ENCODE measurements around the gene FREM1.

Gene FREM1

GRCh38 chr9:14775917-14776316 lies 134.3 kb downstream of the FREM1 start:
- H3K4me3 ChIP-seq (ENCODE audit: low read length) = no peak overlapping the region
- no peak overlapping the region for H3K27ac ChIP-seq (ENCODE audit: low read length)

GRCh38 chr9:14770592-14770991 lies 139.6 kb downstream of the FREM1 start:
- no peak overlapping the region for H3K9ac ChIP-seq (ENCODE audit: low read length)
- no peaks in the 10 kb centered on the region for H3K36me3 ChIP-seq (ENCODE audit: control insufficient read depth, low read depth, low read length)
- no peak overlapping the region for H3K4me3 ChIP-seq (ENCODE audit: low read length)
- no peaks in the 10 kb centered on the region for H3K9me3 ChIP-seq (ENCODE audit: control insufficient read depth, low read depth, low read length)
- no peaks in the 10 kb centered on the region for H3K4me1 ChIP-seq (ENCODE audit: control insufficient read depth, low read depth, low read length)
- H3K27me3 ChIP-seq (ENCODE audit: control insufficient read depth, insufficient read depth, low read length) = no peaks in the 10 kb centered on the region
- no peak overlapping the region for H3K27ac ChIP-seq (ENCODE audit: low read length)

More at GRCh38 chr9:14775917-14776316, 134.3 kb downstream of the FREM1 start:
- H3K36me3 ChIP-seq (ENCODE audit: control insufficient read depth, low read depth, low read length) = no peaks in the 10 kb centered on the region
- H3K9ac ChIP-seq (ENCODE audit: low read length) = no peak overlapping the region
- H3K27me3 ChIP-seq (ENCODE audit: control insufficient read depth, insufficient read depth, low read length) = no peaks in the 10 kb centered on the region
- H3K9me3 ChIP-seq (ENCODE audit: control insufficient read depth, low read depth, low read length) = no peaks in the 10 kb centered on the region
- no peaks in the 10 kb centered on the region for H3K4me1 ChIP-seq (ENCODE audit: control insufficient read depth, low read depth, low read length)

DNA sequence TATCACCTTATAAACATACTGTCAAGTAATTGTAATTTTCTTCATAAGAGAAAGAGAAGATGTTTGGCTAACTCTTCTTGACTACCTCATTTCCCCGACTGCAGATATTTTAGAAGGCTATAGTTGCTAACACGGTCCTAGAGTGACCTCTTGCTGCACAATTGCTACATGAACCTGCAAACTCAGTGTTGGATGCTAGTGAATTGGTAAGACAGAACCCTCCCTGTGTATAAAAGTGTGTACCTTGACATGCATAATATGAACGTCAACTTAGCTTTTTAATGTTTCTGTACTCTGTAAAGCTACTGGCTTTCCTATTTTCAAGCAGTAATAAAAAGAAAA lies 141.0 kb downstream of the FREM1 start:
- no peaks in the 10 kb centered on the region for H3K36me3 ChIP-seq (ENCODE audit: control insufficient read depth, low read depth, low read length)
- no peak overlapping the region for H3K9ac ChIP-seq (ENCODE audit: low read length)
- H3K27me3 ChIP-seq (ENCODE audit: control insufficient read depth, insufficient read depth, low read length) = no peaks in the 10 kb centered on the region
- H3K27ac ChIP-seq (ENCODE audit: low read length) = no peak overlapping the region
- H3K4me3 ChIP-seq (ENCODE audit: low read length) = no peak overlapping the region
- H3K4me1 ChIP-seq (ENCODE audit: control insufficient read depth, low read depth, low read length) = no peaks in the 10 kb centered on the region
- H3K9me3 ChIP-seq (ENCODE audit: control insufficient read depth, low read depth, low read length) = no peaks in the 10 kb centered on the region

DNA sequence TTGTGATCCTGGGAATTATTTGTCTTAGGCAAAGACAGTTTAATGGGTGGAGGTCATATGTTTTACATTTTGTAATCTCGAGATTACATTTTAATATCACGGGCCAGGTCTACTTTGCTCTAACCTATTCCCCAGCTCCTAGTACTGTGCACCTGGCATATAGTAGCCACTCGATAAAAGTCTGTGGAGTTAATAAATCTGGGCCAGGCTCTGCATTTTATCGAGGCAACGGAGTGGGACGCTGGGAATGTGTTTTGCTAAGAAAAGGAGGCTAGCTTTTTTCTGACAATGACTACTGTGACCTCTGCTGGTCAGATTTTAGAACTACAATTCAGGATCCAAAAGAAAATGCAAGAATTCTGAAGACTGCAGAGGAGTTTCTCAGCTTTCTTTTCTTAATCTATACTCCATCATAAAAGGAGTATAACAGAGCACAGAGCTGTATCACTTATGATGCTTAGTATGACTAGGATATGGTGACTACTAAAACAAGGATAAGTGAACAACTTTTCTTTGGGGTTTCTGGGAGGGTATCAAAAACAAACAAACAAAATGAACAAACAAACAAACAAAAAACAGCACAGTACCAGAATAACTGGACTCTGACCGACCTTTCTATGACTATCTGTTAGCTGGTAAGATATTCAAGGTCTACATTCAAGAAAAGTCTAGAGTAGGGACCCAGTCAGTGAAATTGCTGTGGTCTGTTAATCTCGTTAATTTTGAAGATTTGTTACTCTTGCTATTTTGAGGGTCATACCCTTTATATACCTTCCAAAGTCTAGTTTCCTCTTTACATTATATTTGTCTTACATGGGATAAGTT lies 141.6 kb downstream of the FREM1 start:
- H3K4me3 ChIP-seq (ENCODE audit: low read length) = no peak overlapping the region
- H3K9me3 ChIP-seq (ENCODE audit: control insufficient read depth, low read depth, low read length) = no peaks in the 10 kb centered on the region
- H3K27me3 ChIP-seq (ENCODE audit: control insufficient read depth, insufficient read depth, low read length) = no peaks in the 10 kb centered on the region
- no peak overlapping the region for H3K27ac ChIP-seq (ENCODE audit: low read length)
- H3K4me1 ChIP-seq (ENCODE audit: control insufficient read depth, low read depth, low read length) = no peaks in the 10 kb centered on the region
- no peak overlapping the region for H3K9ac ChIP-seq (ENCODE audit: low read length)
- H3K36me3 ChIP-seq (ENCODE audit: control insufficient read depth, low read depth, low read length) = no peaks in the 10 kb centered on the region

DNA sequence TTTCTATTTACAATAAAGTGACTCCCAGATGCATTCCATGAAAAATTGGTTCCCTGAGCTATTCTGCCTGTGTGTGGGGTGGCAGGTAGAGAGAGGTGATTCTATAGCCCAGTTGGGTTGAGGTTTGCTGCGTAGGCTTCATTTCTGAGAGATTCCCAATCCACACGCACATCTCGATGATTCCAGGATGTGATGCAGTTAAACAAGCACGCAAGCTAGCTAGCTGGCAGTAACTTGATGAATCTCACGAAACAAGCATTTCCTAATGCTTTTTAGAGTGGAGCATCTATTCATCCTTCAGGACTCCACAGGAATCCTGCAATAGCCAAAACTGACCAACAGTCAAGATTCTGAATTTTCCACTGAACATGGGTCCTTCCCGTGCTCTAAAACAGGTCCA lies 143.9 kb downstream of the FREM1 start:
- no peaks in the 10 kb centered on the region for H3K4me1 ChIP-seq (ENCODE audit: control insufficient read depth, low read depth, low read length)
- no peaks in the 10 kb centered on the region for H3K27me3 ChIP-seq (ENCODE audit: control insufficient read depth, insufficient read depth, low read length)
- H3K9me3 ChIP-seq (ENCODE audit: control insufficient read depth, low read depth, low read length) = no peaks in the 10 kb centered on the region
- H3K36me3 ChIP-seq (ENCODE audit: control insufficient read depth, low read depth, low read length) = no peaks in the 10 kb centered on the region
- no peak overlapping the region for H3K27ac ChIP-seq (ENCODE audit: low read length)
- H3K9ac ChIP-seq (ENCODE audit: low read length) = no peak overlapping the region
- H3K4me3 ChIP-seq (ENCODE audit: low read length) = no peak overlapping the region

DNA sequence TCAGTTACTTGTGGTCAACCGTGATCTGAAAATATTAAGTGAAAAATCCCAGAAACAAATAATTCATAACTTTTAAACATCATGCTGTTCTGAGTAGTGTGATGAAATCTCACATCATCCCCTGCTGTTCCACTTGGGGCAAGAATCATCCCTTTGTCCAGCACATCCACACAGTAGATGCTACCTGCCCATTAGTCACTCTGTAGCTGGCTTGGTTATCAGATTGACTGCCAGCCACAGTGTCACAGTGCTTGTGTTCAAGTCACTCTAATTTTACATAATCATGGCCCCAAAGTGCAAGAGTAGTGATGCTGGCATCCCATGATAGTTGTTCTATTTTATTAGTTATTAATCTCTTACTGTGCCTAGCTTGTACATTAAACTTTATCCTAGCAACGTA lies 148.6 kb downstream of the FREM1 start:
- Histone ChIP-seq H3K27me3 (ENCODE audit: control insufficient read depth, insufficient read depth, low read length) (no peaks in the 10 kb centered on the region), H3K4me1 (ENCODE audit: control insufficient read depth, low read depth, low read length) (no peaks in the 10 kb centered on the region), H3K4me3 (ENCODE audit: low read length) (no peak overlapping the region), H3K9ac (ENCODE audit: low read length) (no peak overlapping the region), H3K9me3 (ENCODE audit: control insufficient read depth, low read depth, low read length) (no peaks in the 10 kb centered on the region), H3K27ac (ENCODE audit: low read length) (no peak overlapping the region), H3K36me3 (ENCODE audit: control insufficient read depth, low read depth, low read length) (no peaks in the 10 kb centered on the region)

GRCh38 chr9:14760060-14760459 lies 150.2 kb downstream of the FREM1 start:
- Histone ChIP-seq H3K4me1 (ENCODE audit: control insufficient read depth, low read depth, low read length) (no peaks in the 10 kb centered on the region), H3K4me3 (ENCODE audit: low read length) (no peak overlapping the region), H3K27ac (ENCODE audit: low read length) (no peak overlapping the region), H3K27me3 (ENCODE audit: control insufficient read depth, insufficient read depth, low read length) (no peaks in the 10 kb centered on the region), H3K36me3 (ENCODE audit: control insufficient read depth, low read depth, low read length) (no peaks in the 10 kb centered on the region), H3K9me3 (ENCODE audit: control insufficient read depth, low read depth, low read length) (no peaks in the 10 kb centered on the region), H3K9ac (ENCODE audit: low read length) (no peak overlapping the region)

DNA sequence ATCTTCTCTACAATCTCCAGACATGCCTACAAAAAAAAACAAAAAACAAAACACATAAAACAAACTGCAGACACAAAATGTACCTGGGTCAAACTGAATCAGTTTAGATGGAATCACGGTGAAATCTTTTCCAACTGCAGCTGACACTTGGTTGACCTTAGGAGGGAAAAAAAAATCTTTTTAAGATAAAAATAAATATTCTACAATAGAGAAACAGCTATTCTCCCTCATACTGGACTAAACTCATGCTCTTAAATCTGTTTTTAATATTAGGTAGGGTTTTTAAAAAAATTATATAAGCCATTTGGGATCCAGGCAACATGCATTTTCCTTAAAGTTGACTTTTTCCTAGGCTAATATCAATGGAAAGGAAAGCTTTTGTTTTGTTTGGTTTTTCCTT lies 153.9 kb downstream of the FREM1 start:
- Histone ChIP-seq H3K36me3 (ENCODE audit: control insufficient read depth, low read depth, low read length) (no peaks in the 10 kb centered on the region), H3K9me3 (ENCODE audit: control insufficient read depth, low read depth, low read length) (no peaks in the 10 kb centered on the region), H3K4me3 (ENCODE audit: low read length) (no peak overlapping the region), H3K27ac (ENCODE audit: low read length) (no peak overlapping the region), H3K27me3 (ENCODE audit: control insufficient read depth, insufficient read depth, low read length) (no peaks in the 10 kb centered on the region), H3K4me1 (ENCODE audit: control insufficient read depth, low read depth, low read length) (no peaks in the 10 kb centered on the region), H3K9ac (ENCODE audit: low read length) (no peak overlapping the region)

- H3K27ac ChIP-seq (ENCODE audit: low read length) = no peak overlapping the region
- H3K4me1 ChIP-seq (ENCODE audit: control insufficient read depth, low read depth, low read length) = peaks cover 18% of the 10 kb centered on the region
- peaks cover 10% of the 10 kb centered on the region for H3K27me3 ChIP-seq (ENCODE audit: control insufficient read depth, insufficient read depth, low read length)
- H3K9ac ChIP-seq (ENCODE audit: low read length) = no peak overlapping the region
- no peaks in the 10 kb centered on the region for H3K36me3 ChIP-seq (ENCODE audit: control insufficient read depth, low read depth, low read length)
- no peak overlapping the region for H3K4me3 ChIP-seq (ENCODE audit: low read length)
- no peaks in the 10 kb centered on the region for H3K9me3 ChIP-seq (ENCODE audit: control insufficient read depth, low read depth, low read length)
These were observed 157.4 kb downstream of the FREM1 start for GRCh38 chr9:14752871-14753270.

GRCh38 chr9:14752271-14752670 lies 158.0 kb downstream of the FREM1 start:
- Histone ChIP-seq H3K27me3 (ENCODE audit: control insufficient read depth, insufficient read depth, low read length) (peaks cover 10% of the 10 kb centered on the region), H3K4me3 (ENCODE audit: low read length) (no peak overlapping the region), H3K9ac (ENCODE audit: low read length) (no peak overlapping the region), H3K36me3 (ENCODE audit: control insufficient read depth, low read depth, low read length) (no peaks in the 10 kb centered on the region), H3K27ac (ENCODE audit: low read length) (no peak overlapping the region), H3K9me3 (ENCODE audit: control insufficient read depth, low read depth, low read length) (no peaks in the 10 kb centered on the region), H3K4me1 (ENCODE audit: control insufficient read depth, low read depth, low read length) (peaks cover 18% of the 10 kb centered on the region)

DNA sequence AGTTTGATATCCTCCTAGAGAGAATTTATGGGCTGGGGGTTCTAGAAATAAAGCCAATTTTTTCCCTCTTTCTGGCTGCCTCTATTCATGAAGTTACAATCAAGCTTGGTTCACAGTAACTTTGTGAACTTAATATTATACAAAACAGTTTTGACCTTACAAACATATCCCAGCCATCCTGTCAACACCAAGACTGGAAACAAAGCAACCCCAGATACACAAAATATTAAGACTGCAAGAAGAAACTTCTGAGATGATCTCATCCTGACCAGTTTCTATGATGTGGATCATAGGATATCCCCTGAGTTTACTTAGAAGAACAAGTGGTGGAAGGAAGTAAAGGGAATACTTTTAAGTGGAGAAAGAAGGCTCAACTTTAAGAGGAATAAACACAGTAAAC lies 159.4 kb downstream of the FREM1 start:
- no peaks in the 10 kb centered on the region for H3K9me3 ChIP-seq (ENCODE audit: control insufficient read depth, low read depth, low read length)
- H3K4me3 ChIP-seq (ENCODE audit: low read length) = no peak overlapping the region
- peaks cover 18% of the 10 kb centered on the region for H3K4me1 ChIP-seq (ENCODE audit: control insufficient read depth, low read depth, low read length)
- peaks cover 10% of the 10 kb centered on the region for H3K27me3 ChIP-seq (ENCODE audit: control insufficient read depth, insufficient read depth, low read length)
- no peak overlapping the region for H3K27ac ChIP-seq (ENCODE audit: low read length)
- no peak overlapping the region for H3K9ac ChIP-seq (ENCODE audit: low read length)
- no peaks in the 10 kb centered on the region for H3K36me3 ChIP-seq (ENCODE audit: control insufficient read depth, low read depth, low read length)

DNA sequence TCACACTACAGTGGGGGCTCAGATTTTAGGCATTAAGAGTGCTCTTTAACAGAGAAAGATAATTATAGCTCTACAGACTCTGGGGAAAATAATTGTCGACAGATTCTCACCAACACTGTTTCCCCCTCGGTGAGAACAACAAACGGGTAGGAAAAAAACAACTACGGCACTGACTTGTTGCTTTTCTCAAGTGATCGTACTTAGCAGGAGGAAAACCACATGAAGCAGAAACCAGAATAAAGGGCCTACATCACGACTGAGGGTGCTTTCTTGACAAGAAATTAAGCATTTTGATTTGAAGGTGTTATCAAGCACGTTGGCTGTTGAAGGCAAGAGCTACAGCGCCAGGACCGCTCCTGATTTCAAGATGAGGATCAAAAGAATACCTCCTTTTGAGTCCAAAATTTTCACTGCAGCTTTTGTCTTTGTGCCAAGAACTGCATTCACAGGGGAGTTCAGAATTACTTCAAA lies 160.5 kb downstream of the FREM1 start:
- no peaks in the 10 kb centered on the region for H3K36me3 ChIP-seq (ENCODE audit: control insufficient read depth, low read depth, low read length)
- H3K27me3 ChIP-seq (ENCODE audit: control insufficient read depth, insufficient read depth, low read length) = peaks cover 10% of the 10 kb centered on the region
- H3K27ac ChIP-seq (ENCODE audit: low read length) = no peak overlapping the region
- H3K4me1 ChIP-seq (ENCODE audit: control insufficient read depth, low read depth, low read length) = peaks cover 18% of the 10 kb centered on the region
- H3K9ac ChIP-seq (ENCODE audit: low read length) = no peak overlapping the region
- no peaks in the 10 kb centered on the region for H3K9me3 ChIP-seq (ENCODE audit: control insufficient read depth, low read depth, low read length)
- H3K4me3 ChIP-seq (ENCODE audit: low read length) = no peak overlapping the region

Measured in iPS-18a (cell line).